ENCODE measurements around the gene SLC30A7.

DNA sequence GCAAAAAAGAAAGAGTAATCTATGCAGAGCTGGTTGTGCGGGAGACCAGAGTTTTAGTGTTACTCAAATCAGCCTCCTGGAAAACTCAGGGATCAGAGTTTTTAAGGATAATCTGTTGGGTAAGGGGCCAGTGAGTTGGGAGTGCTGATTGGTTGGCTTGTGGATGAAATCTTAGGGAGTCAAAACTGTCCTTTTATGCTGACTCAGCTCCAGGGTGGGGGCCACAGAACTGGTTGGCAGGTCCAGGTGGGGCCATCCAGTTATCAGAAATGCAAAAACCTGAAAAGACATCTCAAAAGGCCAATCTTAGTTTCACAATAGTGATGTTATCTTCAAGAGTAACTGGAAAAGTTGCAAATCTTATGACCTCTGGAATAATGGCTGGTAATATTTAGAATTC is 4.5 kb upstream of the SLC30A7 start:
- TF ChIP-seq, protein P1, sequence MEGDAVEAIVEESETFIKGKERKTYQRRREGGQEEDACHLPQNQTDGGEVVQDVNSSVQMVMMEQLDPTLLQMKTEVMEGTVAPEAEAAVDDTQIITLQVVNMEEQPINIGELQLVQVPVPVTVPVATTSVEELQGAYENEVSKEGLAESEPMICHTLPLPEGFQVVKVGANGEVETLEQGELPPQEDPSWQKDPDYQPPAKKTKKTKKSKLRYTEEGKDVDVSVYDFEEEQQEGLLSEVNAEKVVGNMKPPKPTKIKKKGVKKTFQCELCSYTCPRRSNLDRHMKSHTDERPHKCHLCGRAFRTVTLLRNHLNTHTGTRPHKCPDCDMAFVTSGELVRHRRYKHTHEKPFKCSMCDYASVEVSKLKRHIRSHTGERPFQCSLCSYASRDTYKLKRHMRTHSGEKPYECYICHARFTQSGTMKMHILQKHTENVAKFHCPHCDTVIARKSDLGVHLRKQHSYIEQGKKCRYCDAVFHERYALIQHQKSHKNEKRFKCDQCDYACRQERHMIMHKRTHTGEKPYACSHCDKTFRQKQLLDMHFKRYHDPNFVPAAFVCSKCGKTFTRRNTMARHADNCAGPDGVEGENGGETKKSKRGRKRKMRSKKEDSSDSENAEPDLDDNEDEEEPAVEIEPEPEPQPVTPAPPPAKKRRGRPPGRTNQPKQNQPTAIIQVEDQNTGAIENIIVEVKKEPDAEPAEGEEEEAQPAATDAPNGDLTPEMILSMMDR (IDR thresholded peaks at IDR 0.05; ENCODE audit: low read length) = no peak
- TF ChIP-seq EZH2 (optimal IDR thresholded peaks at IDR 0.05; ENCODE audit: low read depth, low read length) (no peak), EZH2phosphoT487 (IDR thresholded peaks at IDR 0.05; ENCODE audit: low read length) (no peak)

All from MM.1S (cell line).